ENCODE data around the gene STX4.

The STX4 gene

GRCh38 chr16:31083981-31084380 is 50.6 kb downstream of the STX4 start:
- TF ChIP-seq CTCF (conservative IDR thresholded peaks at IDR 0.05) = no peak
- no peak for TF ChIP-seq ZFX (IDR thresholded peaks at IDR 0.05)
- no peak overlapping the region for H3K27ac ChIP-seq

DNA sequence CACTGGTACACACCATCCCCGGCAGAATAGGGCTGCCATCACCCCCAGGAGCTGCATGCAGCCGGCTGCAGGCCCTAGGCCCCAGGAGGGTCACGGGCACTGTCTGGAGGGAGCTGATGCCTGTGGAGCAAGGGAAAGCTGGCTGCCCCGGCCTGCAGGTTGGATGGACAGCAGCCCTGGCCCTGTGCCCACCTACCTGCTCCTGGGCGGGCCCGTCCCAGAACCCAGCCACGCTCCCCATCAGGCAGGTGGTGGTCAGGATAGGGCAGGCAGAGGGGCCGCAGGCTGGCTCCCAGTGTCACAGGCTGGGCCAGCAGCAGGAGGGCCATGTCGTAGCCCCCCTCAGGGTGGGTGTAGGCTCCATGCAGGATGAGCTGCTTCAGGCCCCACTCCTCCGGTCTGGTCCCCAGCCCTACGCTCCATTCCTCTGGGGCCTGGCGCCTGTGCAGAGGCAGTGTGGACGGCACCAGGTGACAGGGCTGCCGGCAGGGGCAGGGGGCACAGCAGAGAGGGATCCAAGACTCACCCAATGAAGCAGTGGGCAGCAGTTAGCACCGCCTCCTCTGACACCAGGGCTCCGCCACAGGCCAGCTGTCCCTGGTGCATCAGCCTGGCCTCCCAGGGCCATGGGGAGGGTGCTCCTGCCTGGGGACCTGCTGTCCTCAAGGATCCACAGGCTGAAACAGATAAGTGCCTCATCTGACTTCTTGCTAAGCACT is 51.4 kb downstream of the STX4 start:
- no peak overlapping the region for H3K27ac ChIP-seq
- TF ChIP-seq CTCF (conservative IDR thresholded peaks at IDR 0.05) = no peak
- TF ChIP-seq ZFX (IDR thresholded peaks at IDR 0.05) = no peak

GRCh38 chr16:31085411-31085810 is 52.1 kb downstream of the STX4 start:
- TF ChIP-seq CTCF (conservative IDR thresholded peaks at IDR 0.05) (no peak), ZFX (IDR thresholded peaks at IDR 0.05) (no peak)
- no peak overlapping the region for H3K27ac ChIP-seq

DNA sequence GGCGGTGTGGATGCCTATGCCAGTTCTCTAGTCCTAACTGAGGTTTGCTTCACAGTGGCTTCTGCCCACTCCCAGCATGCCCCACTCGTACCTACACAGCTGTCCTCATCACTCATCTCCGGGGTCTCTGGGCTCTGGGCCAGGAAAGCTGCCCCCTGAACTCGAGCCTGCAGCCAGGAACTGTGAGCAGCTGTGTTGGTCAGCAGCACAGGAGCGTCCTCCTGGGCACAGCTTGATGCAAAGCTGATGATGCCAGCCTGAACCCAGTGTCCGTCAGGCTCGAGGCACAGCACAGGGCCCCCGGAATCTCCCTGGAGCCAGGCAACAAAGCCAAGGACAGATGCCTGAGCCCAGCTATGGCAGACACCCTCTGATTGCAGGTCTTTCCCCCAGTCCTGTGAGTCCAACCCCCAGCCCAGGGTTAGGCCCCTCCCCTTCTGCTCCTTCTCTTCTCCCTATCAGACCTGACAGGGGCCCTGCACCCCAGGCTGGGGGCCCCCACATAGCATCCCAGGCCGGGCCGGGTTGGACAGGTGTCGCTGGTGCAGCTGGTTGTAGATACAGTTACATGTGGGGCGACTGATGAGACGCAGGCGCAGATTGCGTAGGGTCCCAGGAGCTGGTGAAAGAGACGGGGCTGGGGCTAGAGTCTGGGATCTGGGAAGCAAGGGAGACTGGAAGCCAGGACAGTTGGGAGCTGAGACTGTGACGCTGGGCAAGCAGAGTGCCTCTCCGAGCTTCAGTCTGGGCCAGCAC is 52.7 kb downstream of the STX4 start:
- TF ChIP-seq CTCF (conservative IDR thresholded peaks at IDR 0.05) (no peak), ZFX (IDR thresholded peaks at IDR 0.05) (no peak)
- H3K27ac ChIP-seq = no peak overlapping the region

- no peak overlapping the region for H3K27ac ChIP-seq
- TF ChIP-seq ZFX (IDR thresholded peaks at IDR 0.05) (no peak), CTCF (conservative IDR thresholded peaks at IDR 0.05) (no peak)
Observed at GRCh38 chr16:31086629-31086906, 53.2 kb downstream of the STX4 start.

DNA sequence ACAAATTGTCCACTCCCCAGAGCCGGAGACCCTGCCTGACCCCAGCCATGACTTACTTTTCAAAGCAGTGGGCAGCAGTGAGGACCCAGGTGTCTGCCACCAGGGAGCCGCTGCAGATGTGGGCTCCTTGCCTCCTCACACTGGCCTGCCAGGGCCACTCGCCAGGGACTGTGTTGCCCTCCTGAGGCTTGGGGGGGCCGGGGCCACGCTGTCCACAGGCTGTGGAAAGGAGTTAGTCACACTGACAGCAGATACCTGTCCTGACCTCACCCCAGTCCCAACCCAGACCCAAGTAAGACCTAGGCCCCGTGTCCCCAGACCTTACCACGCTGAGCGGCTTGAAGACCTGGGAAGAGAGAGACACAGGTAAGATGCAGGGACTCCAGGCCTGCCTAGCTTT is 54.1 kb downstream of the STX4 start:
- TF ChIP-seq ZFX (IDR thresholded peaks at IDR 0.05) (no peak), CTCF (conservative IDR thresholded peaks at IDR 0.05) (no peak)
- H3K27ac ChIP-seq = no peak overlapping the region

DNA sequence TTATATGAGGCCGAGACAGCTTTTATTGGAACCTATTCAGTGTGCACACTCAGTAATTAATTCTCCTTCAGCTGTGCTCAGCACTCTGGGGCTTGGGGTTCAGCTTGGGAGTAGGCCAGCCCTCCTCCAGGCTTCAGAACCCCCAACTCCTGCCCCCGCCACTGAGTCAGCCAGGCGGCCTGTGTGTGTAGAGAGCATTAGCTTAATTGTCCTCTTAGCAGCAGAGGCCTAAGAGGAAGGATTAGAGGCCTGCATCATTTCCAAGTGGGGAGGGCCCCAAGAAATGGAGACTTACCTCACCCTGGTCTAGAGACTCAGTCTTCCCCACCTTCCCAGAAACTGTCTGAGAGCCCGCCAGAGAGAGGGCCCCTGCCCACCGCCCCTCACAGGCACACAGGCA is 54.6 kb downstream of the STX4 start:
- no peak for TF ChIP-seq CTCF (conservative IDR thresholded peaks at IDR 0.05)
- no peak for TF ChIP-seq ZFX (IDR thresholded peaks at IDR 0.05)
- H3K27ac ChIP-seq = no peak overlapping the region
